Activated CD4-positive, alpha-beta memory T cell treated with anti-CD3 and anti-CD28 coated beads, Interleukin-2, amount 10 ng/mL, durations not matched to agents 7 days and 5 days (primary cell): ENCODE measurements around the gene BSCL2. TPM values are rescaled to one million over a fixed set of nuclear protein-coding genes. Genes with fewer than 3 reads are reported as not detected.

Experiments used
- CTCF ChIA-PET: fragments of 350-600 bp; sonication (Branson Sonifier 250); formaldehyde crosslinking; loops from one replicate; lab custom pipeline; 2021; ENCODE audit warnings: antibody characterized with exemption, inconsistent platforms; lab: Charles Lee
- POLR2A ChIA-PET: fragments of 350-600 bp; sonication (Branson Sonifier 250); formaldehyde crosslinking; loops from one replicate; lab custom pipeline; 2021; ENCODE audit warnings: antibody characterized with exemption; lab: Charles Lee
- DNase-seq: peaks from one replicate; pipeline ENCODE4 v3.0.0-alpha.2; 2020
- H3K27ac Mint-ChIP-seq: one replicate; pipeline ENCODE4 v1.8.0; 2021; ENCODE audit warnings: mild to moderate bottlenecking, mixed read lengths
- H3K27me3 Mint-ChIP-seq: one replicate; pipeline ENCODE4 v1.8.0; 2021; ENCODE audit warnings: mixed read lengths
- H3K36me3 Mint-ChIP-seq: one replicate; pipeline ENCODE4 v1.8.0; 2021; ENCODE audit warnings: low read depth, mixed read lengths
- H3K4me1 Mint-ChIP-seq: one replicate; pipeline ENCODE4 v1.8.0; 2021; ENCODE audit warnings: mixed read lengths
- H3K4me3 Mint-ChIP-seq: one replicate; pipeline ENCODE4 v1.8.0; 2021; ENCODE audit warnings: mild to moderate bottlenecking, mixed read lengths
- H3K9me3 Mint-ChIP-seq: one replicate; pipeline ENCODE4 v1.8.0; 2021; ENCODE audit warnings: mixed read lengths
- total RNA-seq, 2 experiments: library from RNA; stranded (reverse); gene quantifications; one replicate each; pipeline ENCODE4 v1.2.3, GENCODE V29; 2021

The BSCL2 gene
- total RNA-seq, 2 experiments from 2014 or later = 24.2 to 28.9 TPM

DNA sequence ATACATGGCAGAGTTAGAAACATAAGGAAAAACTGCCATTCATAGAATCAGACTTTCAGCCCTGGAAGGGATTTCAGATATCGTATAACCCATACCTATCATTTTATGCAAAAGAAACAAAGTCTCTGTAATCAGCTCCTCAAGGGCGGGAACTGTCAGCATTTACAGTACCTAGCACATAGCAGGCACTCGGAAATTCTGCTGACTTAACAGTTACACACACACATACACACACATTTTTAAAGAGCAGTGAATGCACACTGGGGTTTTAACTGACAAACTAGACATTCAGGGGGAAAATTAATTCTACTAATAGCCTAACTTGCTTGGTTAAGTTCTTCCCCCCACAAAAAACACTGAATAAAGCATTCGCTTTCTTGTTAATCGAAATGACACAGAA lies 9.0 kb upstream of the BSCL2 start:
- H3K36me3 Mint-ChIP-seq = peaks cover 88% of the 10 kb centered on the region
- no peak overlapping the region for H3K27ac Mint-ChIP-seq
- H3K4me3 Mint-ChIP-seq = no peak overlapping the region
- CTCF ChIA-PET = interaction anchor here (1.1 to 1.8 kb wide), 2 partner anchors 12 to 104 kb away, joined by 3 to 5 read pairs; partner anchors contain the start of genes HNRNPUL2 and TTC9C
- no peak for DNase-seq
- no peaks in the 10 kb centered on the region for H3K27me3 Mint-ChIP-seq
- no peaks in the 10 kb centered on the region for H3K9me3 Mint-ChIP-seq
- peaks cover 72% of the 10 kb centered on the region for H3K4me1 Mint-ChIP-seq
- POLR2A ChIA-PET = interaction anchor here (1.0 to 14.0 kb wide), 6 partner anchors 9 to 124 kb away, joined by 3 to 234 read pairs (median 6); partner anchors contain the start of genes BSCL2, GNG3, HNRNPUL2 and TMEM179B

DNA sequence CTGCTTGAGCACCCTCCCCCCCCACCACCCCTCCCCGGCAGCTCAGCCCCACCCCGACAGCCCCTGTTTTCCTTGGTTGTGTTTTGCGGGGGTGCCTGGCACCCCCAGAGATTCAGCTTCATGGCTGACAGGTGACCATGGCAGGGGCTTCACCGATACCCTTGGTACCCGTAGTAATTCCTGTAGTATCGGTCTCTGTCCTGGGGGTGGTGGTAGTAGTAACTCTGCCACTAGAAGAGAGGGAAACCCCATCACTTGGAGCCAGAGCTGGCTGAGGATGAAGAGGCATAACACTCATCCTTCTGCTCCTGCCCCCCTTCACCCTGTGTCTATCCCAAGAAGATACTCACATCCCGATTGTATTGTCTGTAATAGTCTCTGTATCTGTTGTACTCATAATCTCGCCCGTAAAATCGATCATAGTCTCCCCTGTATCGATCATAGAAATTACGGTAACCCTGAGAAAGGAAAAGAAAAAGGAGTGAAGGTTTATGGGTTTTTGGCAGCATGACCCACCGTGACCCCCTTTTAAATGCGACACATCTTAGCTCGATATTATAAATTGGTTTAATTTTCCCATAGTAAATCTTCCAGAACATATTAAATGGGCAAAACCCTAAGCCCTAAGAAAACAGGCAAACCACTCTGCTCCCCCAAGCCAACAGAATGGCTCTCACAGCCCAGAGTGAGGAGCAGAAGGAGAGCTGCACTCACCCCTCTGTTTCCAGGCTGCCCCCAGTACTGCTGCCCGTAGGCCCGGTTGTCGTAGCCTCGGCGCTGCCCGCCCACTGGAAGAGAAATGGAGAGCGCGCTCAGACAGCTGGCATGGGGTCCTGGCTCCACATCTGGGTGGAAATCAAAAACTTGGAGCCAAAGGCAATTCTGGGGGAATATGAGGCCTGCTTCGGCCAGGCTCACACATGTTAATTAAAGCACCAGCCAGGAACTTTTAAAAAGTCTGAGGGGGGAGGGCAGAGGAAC lies 8.2 kb upstream of the BSCL2 start:
- Mint-ChIP-seq H3K36me3 (peaks cover 88% of the 10 kb centered on the region), H3K4me1 (peaks cover 72% of the 10 kb centered on the region)
- CTCF ChIA-PET = interaction anchor here (1.1 to 1.8 kb wide), 3 partner anchors 12 to 103 kb away, joined by 3 to 5 read pairs (median 3); partner anchors contain the start of genes HNRNPUL2 and TTC9C

DNA sequence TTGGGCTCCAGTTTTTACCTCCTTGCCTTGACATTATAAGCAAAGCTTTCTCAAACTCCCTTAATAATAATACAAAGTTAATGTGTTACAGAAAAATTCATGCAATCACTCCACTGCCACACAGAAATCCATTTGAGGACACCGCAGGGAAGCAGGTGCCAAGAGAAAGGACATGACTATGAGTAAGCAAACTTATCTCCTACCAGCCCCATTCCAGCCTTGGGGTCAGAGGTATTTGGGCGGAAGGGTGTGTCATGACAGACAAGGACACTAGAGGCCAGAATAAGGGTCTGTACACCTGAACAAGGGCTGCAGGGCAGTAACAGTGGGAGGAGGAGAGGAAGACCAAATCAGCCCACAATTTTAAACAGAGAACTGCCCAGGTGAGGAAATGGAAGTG lies 6.1 kb upstream of the BSCL2 start:
- Mint-ChIP-seq H3K27ac (peak overlapping the region; percentile 93), H3K4me3 (peak overlapping the region; percentile 47), H3K27me3 (no peaks in the 10 kb centered on the region), H3K9me3 (no peaks in the 10 kb centered on the region), H3K36me3 (peaks cover 79% of the 10 kb centered on the region), H3K4me1 (peaks cover 78% of the 10 kb centered on the region)
- DNase-seq = no peak
- ChIA-PET POLR2A (interaction anchor here (0.8 to 14.0 kb wide), 9 partner anchors 14 to 141 kb away, joined by 3 to 234 read pairs (median 4); partner anchors contain the start of genes CSKMT, GANAB, HNRNPUL2 and LBHD1), CTCF (interaction anchor here (1.0 to 1.1 kb wide), 3 partner anchors 16 to 168 kb away, joined by 3 to 4 read pairs (median 3); partner anchors contain the start of gene SLC3A2)

More for the DNA sequence above, 8.2 kb upstream of the BSCL2 start:
- POLR2A ChIA-PET = interaction anchor here (1.0 to 14.0 kb wide), 7 partner anchors 9 to 126 kb away, joined by 3 to 234 read pairs (median 5); partner anchors contain the start of genes BSCL2, C11orf98, CSKMT and GNG3
- Mint-ChIP-seq H3K27me3 (no peaks in the 10 kb centered on the region), H3K27ac (peak overlapping the region; percentile 12), H3K9me3 (no peaks in the 10 kb centered on the region), H3K4me3 (no peak overlapping the region)
- DNase-seq = no peak

DNA sequence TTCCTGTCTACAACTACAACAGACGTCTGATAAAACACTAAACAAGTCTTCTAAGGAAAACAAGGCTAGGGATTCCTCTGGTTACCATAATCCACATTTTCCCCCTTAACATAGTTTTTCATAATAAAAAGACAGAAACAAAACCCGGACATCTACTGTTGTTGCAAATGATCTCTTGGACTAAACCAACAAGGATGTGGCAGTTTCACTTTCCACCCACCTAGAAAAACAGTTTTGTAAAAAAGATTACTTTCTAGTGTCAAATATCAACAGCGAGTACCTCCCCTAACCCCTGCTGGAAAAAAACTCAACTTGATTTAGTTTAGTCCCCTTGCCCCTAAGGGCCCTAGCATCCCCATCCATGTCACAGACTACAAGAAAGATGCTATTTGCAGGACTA lies 5.6 kb upstream of the BSCL2 start:
- Mint-ChIP-seq H3K9me3 (no peaks in the 10 kb centered on the region), H3K27ac (peak overlapping the region; percentile 93), H3K4me3 (peak overlapping the region; percentile 47), H3K36me3 (peaks cover 74% of the 10 kb centered on the region), H3K27me3 (no peaks in the 10 kb centered on the region), H3K4me1 (peaks cover 78% of the 10 kb centered on the region)
- DNase-seq = no peak
- CTCF ChIA-PET = interaction anchor here (1.0 to 1.6 kb wide), 4 partner anchors 17 to 168 kb away, joined by 3 to 4 read pairs (median 4); partner anchors contain the start of gene SLC3A2
- POLR2A ChIA-PET = interaction anchor here (0.8 to 14.0 kb wide), 7 partner anchors 15 to 141 kb away, joined by 3 to 234 read pairs (median 6); partner anchors contain the start of genes C11orf98, CSKMT, HNRNPUL2 and LBHD1

DNA sequence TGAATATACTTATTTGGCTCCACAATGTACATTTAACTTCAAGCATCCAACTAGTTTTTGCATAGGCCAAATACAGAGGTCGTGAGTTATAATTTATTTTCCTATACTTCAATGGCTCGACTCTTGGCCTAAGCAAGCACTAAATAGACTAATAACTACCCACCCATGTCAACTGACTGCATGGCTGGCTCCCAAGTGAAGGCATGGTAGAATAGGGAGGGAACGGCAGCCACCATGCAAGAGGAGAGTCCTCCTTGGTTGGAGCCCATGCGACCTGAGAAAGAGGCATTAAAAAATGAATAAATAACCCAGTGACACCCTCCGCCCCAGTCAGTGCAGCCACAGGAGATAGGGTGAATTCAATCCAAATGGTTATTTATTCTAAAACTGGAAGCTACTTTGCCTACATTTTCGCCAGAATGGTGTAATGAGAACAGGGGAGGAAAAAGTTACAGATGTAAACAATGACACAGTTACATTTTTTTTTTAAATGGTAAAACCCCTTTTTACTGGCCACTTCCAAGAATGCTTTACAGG lies 5.1 kb upstream of the BSCL2 start:
- Mint-ChIP-seq H3K27ac (peak overlapping the region; percentile 93), H3K4me1 (peaks cover 80% of the 10 kb centered on the region), H3K36me3 (peaks cover 69% of the 10 kb centered on the region), H3K9me3 (no peaks in the 10 kb centered on the region), H3K4me3 (peak overlapping the region; percentile 47), H3K27me3 (no peaks in the 10 kb centered on the region)
- no peak for DNase-seq
- CTCF ChIA-PET = interaction anchor here (1.1 to 1.6 kb wide), 2 partner anchors 18 to 169 kb away, joined by 3 to 4 read pairs; partner anchors contain the start of gene SLC3A2
- POLR2A ChIA-PET = interaction anchor here (0.8 to 14.0 kb wide), 7 partner anchors 15 to 142 kb away, joined by 3 to 234 read pairs (median 6); partner anchors contain the start of genes C11orf98, CSKMT, HNRNPUL2 and LBHD1

DNA sequence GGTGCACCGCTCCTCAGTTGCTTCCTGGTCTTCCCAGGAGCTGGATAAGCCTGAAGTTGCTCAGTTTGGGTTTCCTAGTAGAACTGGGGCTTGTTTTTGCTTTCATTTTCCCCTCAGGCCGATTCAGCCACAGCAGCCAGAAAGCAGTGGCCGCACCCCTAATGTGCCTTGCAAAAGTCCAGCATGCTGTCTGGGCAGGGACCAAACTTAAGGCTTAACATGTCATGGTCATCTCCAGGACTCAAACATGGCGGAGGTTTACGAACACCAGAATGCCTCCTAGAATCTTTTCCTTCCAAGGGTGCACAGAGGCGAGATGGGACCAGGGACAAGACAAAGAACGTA lies 2.7 kb upstream of the BSCL2 start:
- H3K4me1 Mint-ChIP-seq = peaks cover 79% of the 10 kb centered on the region
- ChIA-PET CTCF (interaction anchor here (1.0 to 3.1 kb wide), 5 partner anchors 16 to 171 kb away, joined by 4 to 11 read pairs (median 4); partner anchors contain the start of genes HNRNPUL2, SLC3A2, TTC9C and ZBTB3), POLR2A (interaction anchor here (0.6 to 14.0 kb wide), 27 partner anchors 13 to 172 kb away, joined by 3 to 234 read pairs (median 5); partner anchors contain the start of genes C11orf98, CSKMT, EEF1G and HNRNPUL2)
- peak overlapping the region; percentile 92 for H3K4me3 Mint-ChIP-seq
- no peaks in the 10 kb centered on the region for H3K27me3 Mint-ChIP-seq
- peak; percentile 41 for DNase-seq
- peaks cover 46% of the 10 kb centered on the region for H3K36me3 Mint-ChIP-seq
- H3K9me3 Mint-ChIP-seq = no peaks in the 10 kb centered on the region
- peak overlapping the region; percentile 94 for H3K27ac Mint-ChIP-seq

- CTCF ChIA-PET = interaction anchor here (1.0 to 3.1 kb wide), 6 partner anchors 15 to 315 kb away, joined by 3 to 11 read pairs (median 4); partner anchors contain the start of genes HNRNPUL2, SLC3A2, TTC9C and ZBTB3
- Mint-ChIP-seq H3K4me3 (peak overlapping the region; percentile 92), H3K9me3 (no peaks in the 10 kb centered on the region), H3K36me3 (peaks cover 41% of the 10 kb centered on the region), H3K27ac (peak overlapping the region; percentile 94), H3K27me3 (no peaks in the 10 kb centered on the region), H3K4me1 (peaks cover 75% of the 10 kb centered on the region)
- POLR2A ChIA-PET = interaction anchor here (0.6 to 14.0 kb wide), 35 partner anchors 9 to 173 kb away, joined by 3 to 234 read pairs (median 5); partner anchors contain the start of genes C11orf98, CSKMT, EEF1G and HNRNPUL2
- peak; percentile 98 for DNase-seq
Observed at GRCh38 chr11:62709247-62710000, 2.2 kb upstream of the BSCL2 start.

GRCh38 chr11:62708793-62709192 lies 1.6 kb upstream of the BSCL2 start:
- ChIA-PET POLR2A (interaction anchor here (0.7 to 14.0 kb wide), 34 partner anchors 8 to 172 kb away, joined by 3 to 234 read pairs (median 5); partner anchors contain the start of genes C11orf98, CSKMT, EEF1G and HNRNPUL2), CTCF (interaction anchor here (0.8 to 3.1 kb wide), 8 partner anchors 14 to 314 kb away, joined by 3 to 11 read pairs (median 4); partner anchors contain the start of genes HNRNPUL2, SLC3A2, TMEM179B and TTC9C)
- no peaks in the 10 kb centered on the region for H3K27me3 Mint-ChIP-seq
- peaks cover 68% of the 10 kb centered on the region for H3K4me1 Mint-ChIP-seq
- H3K27ac Mint-ChIP-seq = peak overlapping the region; percentile 94
- peak overlapping the region; percentile 92 for H3K4me3 Mint-ChIP-seq
- no peaks in the 10 kb centered on the region for H3K9me3 Mint-ChIP-seq
- peaks cover 38% of the 10 kb centered on the region for H3K36me3 Mint-ChIP-seq
- DNase-seq = peak; percentile 61

DNA sequence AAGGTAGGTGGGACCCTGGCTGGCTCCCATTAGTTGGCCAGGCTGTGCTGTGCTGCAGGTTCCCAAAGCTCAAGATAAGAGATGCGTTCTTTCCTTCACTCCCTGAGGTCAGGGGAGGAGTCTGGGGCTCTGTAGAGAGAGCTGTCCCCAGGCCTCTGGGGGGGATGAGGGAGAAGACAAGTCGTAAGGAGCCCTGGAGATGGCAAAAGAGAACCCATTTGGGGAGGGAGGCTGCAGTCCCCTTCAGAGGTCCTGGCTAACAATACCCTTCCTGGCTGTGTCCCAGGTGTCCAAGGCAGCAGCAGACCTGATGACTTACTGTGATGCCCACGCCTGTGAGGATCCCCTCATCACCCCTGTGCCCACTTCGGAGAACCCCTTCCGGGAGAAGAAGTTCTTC lies 1.2 kb upstream of the BSCL2 start:
- H3K4me1 Mint-ChIP-seq = peaks cover 64% of the 10 kb centered on the region
- ChIA-PET POLR2A (interaction anchor here (0.8 to 14.0 kb wide), 26 partner anchors 8 to 174 kb away, joined by 3 to 234 read pairs (median 7); partner anchors contain the start of genes C11orf98, CSKMT, EEF1G and HNRNPUL2), CTCF (interaction anchor here (0.8 to 3.1 kb wide), 7 partner anchors 14 to 314 kb away, joined by 3 to 11 read pairs (median 3); partner anchors contain the start of genes HNRNPUL2, TMEM179B and TTC9C)
- H3K36me3 Mint-ChIP-seq = peaks cover 34% of the 10 kb centered on the region
- H3K27ac Mint-ChIP-seq = peak overlapping the region; percentile 94
- no peaks in the 10 kb centered on the region for H3K9me3 Mint-ChIP-seq
- peak overlapping the region; percentile 92 for H3K4me3 Mint-ChIP-seq
- DNase-seq = no peak
- H3K27me3 Mint-ChIP-seq = no peaks in the 10 kb centered on the region

GRCh38 chr11:62706850-62707247 lies 375 bp downstream of the BSCL2 start:
- Mint-ChIP-seq H3K4me3 (peak overlapping the region; percentile 92), H3K9me3 (no peaks in the 10 kb centered on the region), H3K27ac (no peak overlapping the region), H3K36me3 (peaks cover 30% of the 10 kb centered on the region), H3K27me3 (no peaks in the 10 kb centered on the region), H3K4me1 (peaks cover 56% of the 10 kb centered on the region)
- POLR2A ChIA-PET = interaction anchor here (0.7 to 14.0 kb wide), 23 partner anchors 9 to 175 kb away, joined by 3 to 234 read pairs (median 6); partner anchors contain the start of genes C11orf98, CSKMT, EEF1G and GANAB
- CTCF ChIA-PET = interaction anchor here (1.1 to 2.7 kb wide), 4 partner anchors 13 to 95 kb away, joined by 4 to 8 read pairs (median 6); no protein-coding TSS in a partner anchor
- no peak for DNase-seq
